ENCODE data around the gene NHEJ1. TPM values are rescaled to one million over a fixed set of nuclear protein-coding genes. Genes with fewer than 3 reads are reported as not detected.

Gene NHEJ1, protein sequence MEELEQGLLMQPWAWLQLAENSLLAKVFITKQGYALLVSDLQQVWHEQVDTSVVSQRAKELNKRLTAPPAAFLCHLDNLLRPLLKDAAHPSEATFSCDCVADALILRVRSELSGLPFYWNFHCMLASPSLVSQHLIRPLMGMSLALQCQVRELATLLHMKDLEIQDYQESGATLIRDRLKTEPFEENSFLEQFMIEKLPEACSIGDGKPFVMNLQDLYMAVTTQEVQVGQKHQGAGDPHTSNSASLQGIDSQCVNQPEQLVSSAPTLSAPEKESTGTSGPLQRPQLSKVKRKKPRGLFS
- total RNA-seq (2013): 21.7 TPM
- polyA plus RNA-seq (10 to 100 TPM; 12.6 to 20.9 (median 20.3) TPM), polyA minus RNA-seq (11.4 and 15.9 TPM in 2 replicates), total RNA-seq (1.2 to 11.1 (median 4.8) reads per million in 11 experiments)

DNA sequence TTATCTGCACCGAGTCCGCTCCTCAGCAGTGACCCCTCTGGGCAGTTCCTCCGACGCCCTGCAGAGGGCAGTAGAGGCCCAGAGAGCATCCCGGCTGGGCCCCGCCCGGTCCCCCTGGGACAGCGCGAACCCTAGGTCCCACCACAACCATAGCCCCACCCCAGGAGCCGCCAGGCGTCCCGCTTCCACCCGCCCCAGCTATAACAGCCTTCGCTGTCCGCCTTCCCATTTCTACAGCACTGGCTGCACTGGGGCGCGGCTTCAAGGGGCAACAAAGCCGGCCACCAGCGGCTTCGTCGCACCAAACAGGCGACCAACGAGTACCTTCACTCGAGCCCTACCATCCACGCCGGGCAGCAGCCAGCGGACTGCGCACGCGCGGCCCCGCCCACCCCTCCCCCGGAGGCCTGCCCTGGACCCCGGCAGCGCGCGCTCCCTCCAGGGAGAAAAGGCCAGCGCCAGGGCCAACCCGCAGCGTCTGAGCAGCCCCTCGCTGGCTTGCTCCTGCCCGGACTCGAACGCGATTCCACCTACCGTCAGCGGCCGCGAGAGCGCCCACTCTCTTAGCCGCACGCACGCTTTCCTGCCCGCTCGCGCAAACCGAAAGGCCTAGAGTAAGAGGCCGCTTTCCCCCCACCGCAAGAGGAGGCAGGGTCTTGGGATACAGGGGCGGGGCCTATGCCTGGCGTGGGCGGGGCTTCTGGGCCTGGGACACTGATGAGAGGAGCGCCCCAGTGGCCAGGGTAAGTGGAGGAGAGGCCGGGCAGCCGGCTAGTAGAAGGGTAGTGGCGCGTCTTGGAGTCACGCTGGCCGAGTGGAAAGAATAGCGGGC is at the start of gene NHEJ1:
Gene NHEJ1, minus strand, starts transcription at position 630 of the 832 bp plus-strand sequence. CDS start 2,453 bp downstream, outside the sequence.
- H3K4me1 Mint-ChIP-seq: peaks cover 17% of the 10 kb centered on the region
- H3K27me3 ChIP-seq (ENCODE audit: control insufficient read depth in 2 of 2, insufficient read depth in 2 of 2, low read length in 2 of 2): no peaks in the 10 kb centered on the region
- peaks cover 12 to 21% of the 10 kb centered on the region in 2 donors for H3K36me3 ChIP-seq (replicated peaks in 1 of 2; ENCODE audit: control insufficient read depth in 1 of 2, insufficient read depth in 2 of 2, low read length in 2 of 2)
- H3K9ac ChIP-seq (ENCODE audit: insufficient read depth, low read length, poor library complexity, severe bottlenecking): peak within 1 kb of the TSS; percentile 68
- peak within 1 kb of the TSS; percentile 60 to 87 (median 80) for H3K4me3 ChIP-seq (replicated peaks in 1 of 3; ENCODE audit: low read depth in 2 of 3, low read length in 3 of 3)
- H3K79me2 ChIP-seq (ENCODE audit: insufficient read depth, low read length): no peaks in the 10 kb centered on the region
- under 1% methylated on average over 58 of the region's 70 CpGs for WGBS (ENCODE audit: insufficient coverage)
- no peaks in the 10 kb centered on the region for H4K20me1 ChIP-seq (ENCODE audit: insufficient read depth, low read length)
- H3K9me3 ChIP-seq (replicated peaks in 1 of 2; ENCODE audit: control insufficient read depth in 1 of 2, insufficient read depth in 1 of 2, low read length in 2 of 2): no peaks in the 10 kb centered on the region
- intact Hi-C loops (cut with micrococcal nuclease): loop anchor here (2.0 to 10.0 kb wide), 5 partner anchors 50 to 334 kb away; partner anchors contain the start of genes DNPEP (in 1 of the 2) and GMPPA (in 1 of the 2)
- H3K9me3 Mint-ChIP-seq: no peaks in the 10 kb centered on the region
- peaks cover 15 to 18% of the 10 kb centered on the region in 2 donors for H3K4me1 ChIP-seq (ENCODE audit: control insufficient read depth in 1 of 2, insufficient read depth in 2 of 2, low read length in 2 of 2)
- H3K27me3 Mint-ChIP-seq (ENCODE audit: low read depth in 3 of 3): peaks cover 0 to 5% (median 2%) of the 10 kb centered on the region in 3 donors
- TF ChIP-seq, protein P1, sequence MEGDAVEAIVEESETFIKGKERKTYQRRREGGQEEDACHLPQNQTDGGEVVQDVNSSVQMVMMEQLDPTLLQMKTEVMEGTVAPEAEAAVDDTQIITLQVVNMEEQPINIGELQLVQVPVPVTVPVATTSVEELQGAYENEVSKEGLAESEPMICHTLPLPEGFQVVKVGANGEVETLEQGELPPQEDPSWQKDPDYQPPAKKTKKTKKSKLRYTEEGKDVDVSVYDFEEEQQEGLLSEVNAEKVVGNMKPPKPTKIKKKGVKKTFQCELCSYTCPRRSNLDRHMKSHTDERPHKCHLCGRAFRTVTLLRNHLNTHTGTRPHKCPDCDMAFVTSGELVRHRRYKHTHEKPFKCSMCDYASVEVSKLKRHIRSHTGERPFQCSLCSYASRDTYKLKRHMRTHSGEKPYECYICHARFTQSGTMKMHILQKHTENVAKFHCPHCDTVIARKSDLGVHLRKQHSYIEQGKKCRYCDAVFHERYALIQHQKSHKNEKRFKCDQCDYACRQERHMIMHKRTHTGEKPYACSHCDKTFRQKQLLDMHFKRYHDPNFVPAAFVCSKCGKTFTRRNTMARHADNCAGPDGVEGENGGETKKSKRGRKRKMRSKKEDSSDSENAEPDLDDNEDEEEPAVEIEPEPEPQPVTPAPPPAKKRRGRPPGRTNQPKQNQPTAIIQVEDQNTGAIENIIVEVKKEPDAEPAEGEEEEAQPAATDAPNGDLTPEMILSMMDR (IDR thresholded peaks at IDR 0.05): peak; percentile 99
- peak within 1 kb of the TSS; percentile 79 for H3K4me2 ChIP-seq (replicated peaks; ENCODE audit: extremely low read depth, low read length, poor library complexity, severe bottlenecking)
- peaks cover 25 to 27% of the 10 kb centered on the region in 2 donors for H3K36me3 Mint-ChIP-seq
- H3K4me3 Mint-ChIP-seq: peak within 1 kb of the TSS; percentile 93
- H3K27ac ChIP-seq (ENCODE audit: low read depth in 1 of 2, low read length in 2 of 2): peak within 1 kb of the TSS; percentile 71 to 81
- peak; percentile 85 to 92 (median 89) for DNase-seq
- H3K27ac Mint-ChIP-seq: peak within 1 kb of the TSS; percentile 87 to 97 (median 95)
- H2AFZ ChIP-seq (ENCODE audit: insufficient read depth, low read depth, low read length, poor library complexity, severe bottlenecking): peak within 1 kb of the TSS; percentile 80
